T47D (cell line): ENCODE data around the gene ME1.
"Not testable (repeated sequence)": the region's sequence is repeated elsewhere in the genome, so short reads cannot be mapped to it uniquely, and the experiment has no call there.

Experiments
- DNase-seq, 2 experiments: peaks; one replicate each; pipeline versions ENCODE4 v3.0.0 to v3.0.0-alpha.2; 2011 to 2012; ENCODE audit warnings: low read depth in 1 of 2, low spot score in 1 of 2
- JUND ChIP-seq: IDR thresholded peaks from 2 replicates; pipeline ENCODE4 v1.6.1; 2012; ENCODE audit warnings: low read depth
- in situ Hi-C: cut with HindIII; loops from 2 replicates; pipeline ENCODE4 v1.10.0; 2016; ENCODE audit warnings: low sequenced_read_pairs, low pct_unique_long_range_greater_than_20kb

The ME1 gene

GRCh38 chr6:83368577-83368976 lies 62.3 kb downstream of the ME1 start:
- in situ Hi-C loops: no loop called here
- no peak for TF ChIP-seq JUND

DNA sequence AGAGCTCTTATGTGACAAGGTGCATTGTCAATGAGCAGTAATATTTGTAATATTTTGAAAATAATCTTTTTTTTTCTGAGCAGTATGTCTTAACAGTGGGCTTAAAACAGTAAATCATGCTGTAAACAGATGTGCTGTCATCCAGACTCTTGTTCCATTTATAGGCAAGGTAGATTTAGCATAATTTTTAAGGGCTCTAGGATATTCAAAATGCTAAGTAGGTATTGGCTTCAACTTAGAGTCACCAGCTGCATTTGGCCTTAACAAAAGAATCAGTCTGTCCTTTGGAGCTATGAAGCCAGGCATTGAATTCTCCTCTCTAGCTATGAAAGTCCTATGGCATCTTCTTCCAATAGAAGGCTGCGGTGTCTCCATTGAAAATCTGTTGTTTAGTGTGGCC lies 63.7 kb downstream of the ME1 start:
- no peak for TF ChIP-seq JUND

More at GRCh38 chr6:83368577-83368976, 62.3 kb downstream of the ME1 start:
- no peak for DNase-seq

GRCh38 chr6:83365931-83366330 lies 64.9 kb downstream of the ME1 start:
- in situ Hi-C loops: no loop called here
- no peak for DNase-seq
- no peak for TF ChIP-seq JUND

More for the DNA sequence above, 63.7 kb downstream of the ME1 start:
- DNase-seq: no peak
- in situ Hi-C loops: no loop called here

DNA sequence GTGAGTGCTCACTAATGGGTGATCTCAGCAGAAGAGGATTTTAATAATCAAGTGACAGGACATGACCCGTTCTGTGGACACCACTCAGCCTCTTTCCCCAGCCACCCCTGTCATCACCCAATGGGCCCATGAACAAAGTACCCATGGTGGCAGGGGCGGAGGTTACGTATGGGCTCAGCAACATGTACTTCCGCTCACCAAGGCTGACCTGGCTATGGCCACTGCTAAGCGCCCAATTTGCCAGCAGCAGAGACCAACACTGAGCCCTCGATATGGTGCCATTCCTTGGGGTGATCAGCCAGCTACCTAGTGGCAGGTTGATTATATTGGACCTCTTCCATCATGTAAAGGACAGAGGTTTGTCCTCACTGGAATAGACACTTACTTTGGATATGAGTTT lies 68.5 kb downstream of the ME1 start:
- DNase-seq, in situ Hi-C loops: not testable (repeated sequence)

- in situ Hi-C loops: no loop called here
- no peak for TF ChIP-seq JUND
- no peak for DNase-seq
These were observed 71.2 kb downstream of the ME1 start for GRCh38 chr6:83359638-83360037.

GRCh38 chr6:83354747-83355146 lies 76.1 kb downstream of the ME1 start:
- in situ Hi-C loops: no loop called here
- TF ChIP-seq JUND: no peak
- no peak for DNase-seq

GRCh38 chr6:83352424-83353061 lies 78.3 kb downstream of the ME1 start:
- no peak for TF ChIP-seq JUND
- DNase-seq: no peak
- in situ Hi-C loops: no loop called here

DNA sequence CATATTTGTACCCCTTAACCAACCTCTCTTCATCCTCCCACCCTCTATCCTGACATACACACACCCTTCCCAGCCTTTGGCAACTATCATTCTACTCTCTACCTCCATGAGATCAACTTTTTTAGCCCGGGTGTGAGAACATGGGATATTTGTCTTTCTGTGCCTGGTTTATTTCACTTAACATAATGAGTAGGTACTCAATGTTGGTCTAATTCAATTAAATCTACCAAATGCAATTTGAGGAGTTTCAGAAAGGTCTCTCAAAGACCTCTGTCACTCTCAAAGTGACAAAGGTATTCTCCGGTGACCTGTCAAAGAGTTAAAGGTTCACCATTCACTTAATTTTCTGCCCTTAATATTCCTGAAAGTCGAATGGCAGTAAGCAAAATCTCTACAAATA lies 87.7 kb downstream of the ME1 start:
- in situ Hi-C loops: no loop called here
- TF ChIP-seq JUND: no peak
- no peak for DNase-seq

DNA sequence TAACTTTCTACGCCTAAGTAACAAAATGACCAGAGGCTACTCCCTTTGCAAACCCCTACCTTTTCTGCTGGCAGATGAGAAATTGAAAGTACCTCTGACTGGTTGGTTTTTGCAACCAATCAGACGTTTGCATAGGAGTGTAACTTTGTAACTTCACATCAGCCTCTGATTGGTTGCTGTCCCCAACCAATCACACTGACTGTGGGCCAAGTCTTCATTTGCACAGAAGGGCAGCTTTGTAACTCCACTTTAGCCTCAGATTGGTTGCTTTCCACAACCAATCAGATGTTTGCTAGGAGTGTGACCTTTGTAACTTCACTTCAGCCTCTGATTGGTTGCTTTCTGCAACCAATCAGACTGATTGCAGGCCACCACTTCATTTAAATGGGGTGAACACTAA lies 89.1 kb downstream of the ME1 start:
- no peak for TF ChIP-seq JUND
- in situ Hi-C loops: no loop called here
- peak in 1 of 2 experiments; percentile 25 for DNase-seq

DNA sequence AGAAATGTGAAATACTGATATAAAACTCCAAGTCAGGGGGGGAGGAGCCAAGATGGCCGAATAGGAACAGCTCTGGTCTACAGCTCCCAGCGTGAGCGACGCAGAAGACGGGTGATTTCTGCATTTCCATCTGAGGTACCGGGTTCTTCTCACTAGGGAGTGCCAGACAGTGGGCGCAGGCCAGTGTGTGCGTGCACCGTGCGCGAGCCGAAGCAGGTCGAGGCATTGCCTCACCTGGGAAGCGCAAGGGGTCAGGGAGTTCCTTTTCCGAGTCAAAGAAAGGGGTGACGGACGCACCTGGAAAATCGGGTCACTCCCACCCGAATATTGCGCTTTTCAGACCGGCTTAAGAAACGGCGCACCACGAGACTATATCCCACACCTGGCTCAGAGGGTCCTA lies 96.9 kb downstream of the ME1 start:
- in situ Hi-C loops, DNase-seq: not testable (repeated sequence)

DNA sequence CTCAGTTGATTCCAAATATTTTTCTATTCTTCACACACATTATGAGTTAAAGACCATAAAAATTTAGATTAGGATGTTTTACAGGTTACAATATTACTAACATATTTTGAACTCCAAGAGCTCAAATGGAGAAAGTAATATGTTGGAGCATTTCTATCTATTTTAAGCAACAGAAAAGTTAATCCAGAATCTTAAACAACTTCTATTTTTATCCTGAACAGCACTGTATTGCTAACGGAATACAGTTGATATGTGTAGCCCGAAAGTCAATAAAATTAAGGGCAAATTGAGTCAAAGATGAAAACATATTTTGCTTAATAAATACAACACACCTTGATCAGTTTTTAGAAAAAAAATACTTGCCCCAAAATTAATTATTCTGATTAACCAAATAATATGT lies 97.4 kb downstream of the ME1 start:
- in situ Hi-C loops: no loop called here
- TF ChIP-seq JUND: no peak
- DNase-seq: no peak

DNA sequence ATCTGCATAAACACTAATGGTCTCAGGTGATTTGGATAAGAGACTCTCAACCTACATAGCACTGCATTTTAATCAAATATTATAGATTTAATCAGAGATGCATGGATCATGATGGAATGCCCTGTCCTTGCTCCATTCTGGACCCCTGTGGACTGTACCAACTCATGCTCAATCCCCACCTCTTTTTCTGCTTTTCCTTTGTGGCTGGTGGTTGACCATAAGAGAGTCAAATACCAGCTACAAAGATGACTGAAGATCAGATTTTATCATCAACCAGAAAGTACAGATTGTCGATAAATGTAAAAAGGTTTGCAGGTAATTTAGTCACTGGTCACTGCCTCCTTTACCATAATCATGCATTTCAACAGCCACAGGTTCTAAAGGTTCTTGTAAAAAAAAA lies 116.2 kb downstream of the ME1 start:
- in situ Hi-C loops: no loop called here
- TF ChIP-seq JUND: no peak
- no peak for DNase-seq

GRCh38 chr6:83313882-83314281 lies 117.0 kb downstream of the ME1 start:
- DNase-seq: no peak
- no peak for TF ChIP-seq JUND
- in situ Hi-C loops: no loop called here

- in situ Hi-C loops: no loop called here
- no peak for DNase-seq
- TF ChIP-seq JUND: no peak
These were observed 119.6 kb downstream of the ME1 start for GRCh38 chr6:83311231-83311630.
